ENCODE results near the gene COLGALT1. TPM values are rescaled to one million over a fixed set of nuclear protein-coding genes. Genes with fewer than 3 reads are reported as not detected.

The COLGALT1 gene
- total RNA-seq, 2 experiments from 2014 or later = 49.6 to 68.6 TPM

GRCh38 chr19:17632577-17632976 lies 77.1 kb downstream of the COLGALT1 start:
- no peaks in the 10 kb centered on the region for H3K36me3 ChIP-seq (ENCODE audit: insufficient read depth, low read length)
- H4K20me1 ChIP-seq (ENCODE audit: insufficient read depth, low read length) = no peaks in the 10 kb centered on the region
- BruUV-seq (replicated peaks) = no TSS peak
- no peak overlapping the region for H3K4me2 ChIP-seq (ENCODE audit: low read length)
- intact Hi-C loops (cut with micrococcal nuclease; ENCODE audit: unreplicated experiment) = no loop called here
- H3K79me2 ChIP-seq (ENCODE audit: insufficient read depth, low read depth, low read length) = no peaks in the 10 kb centered on the region
- ChIA-PET CTCF (ENCODE audit: unreplicated experiment) (no interaction called here), POLR2A (no interaction called here)
- no peak overlapping the region for H3K27ac ChIP-seq (ENCODE audit: low read depth, low read length, poor library complexity, severe bottlenecking)
- no peaks in the 10 kb centered on the region for H3K4me1 ChIP-seq (ENCODE audit: insufficient read depth, low read length, poor library complexity, severe bottlenecking)
- no peak for DNase-seq (ENCODE audit: low spot score)
- no peak overlapping the region for H2AFZ ChIP-seq (ENCODE audit: low read length)
- no peak overlapping the region for H3K4me3 ChIP-seq (ENCODE audit: low read depth, low read length, poor library complexity, severe bottlenecking)
- H3K9me3 ChIP-seq (ENCODE audit: low read length) = no peaks in the 10 kb centered on the region
- TF ChIP-seq EZH2phosphoT487 (IDR thresholded peaks at IDR 0.05; ENCODE audit: borderline replicate concordance, low read depth, low read length) (no peak), CTCF (conservative IDR thresholded peaks at IDR 0.05; ENCODE audit: low read length) (no peak)
- no peaks in the 10 kb centered on the region for H3K9me2 ChIP-seq (ENCODE audit: insufficient read depth, low read length)

Other genes starting within 250 kb of the COLGALT1 start
- 174 and 182 TPM in 2 replicates for gene MRPL34, start 249.8 kb upstream of the COLGALT1 start, total RNA-seq (2014; rRNA removed; shearing (Covaris generic))
- 168 and 173 TPM in 2 replicates for gene MRPL34, start 249.8 kb upstream of the COLGALT1 start, total RNA-seq (2022)
- gene DDA1, start 246.1 kb upstream of the COLGALT1 start, total RNA-seq (2014; rRNA removed; shearing (Covaris generic)) = 36.6 and 39.2 TPM in 2 replicates
- 48.8 and 57.9 TPM in 2 replicates for gene DDA1, start 246.1 kb upstream of the COLGALT1 start, total RNA-seq (2022)
- 4.3 and 5.9 TPM in 2 replicates for gene ANO8, start 220.8 kb upstream of the COLGALT1 start, total RNA-seq (2014; rRNA removed; shearing (Covaris generic))
- gene ANO8, start 220.8 kb upstream of the COLGALT1 start, total RNA-seq (2022) = 12.8 and 13.5 TPM in 2 replicates
- 83.2 and 103 TPM in 2 replicates for gene GTPBP3, start 218.1 kb upstream of the COLGALT1 start, total RNA-seq (2014; rRNA removed; shearing (Covaris generic))
- 104 and 113 TPM in 2 replicates for gene GTPBP3, start 218.1 kb upstream of the COLGALT1 start, total RNA-seq (2022)
- gene PLVAP, start 178.3 kb upstream of the COLGALT1 start, total RNA-seq (2014; rRNA removed; shearing (Covaris generic)) = 0.16 and 0.28 TPM in 2 replicates
- gene PLVAP, start 178.3 kb upstream of the COLGALT1 start, total RNA-seq (2022) = 0.31 and 1.5 TPM in 2 replicates
- gene CCDC194, start 161.5 kb upstream of the COLGALT1 start, total RNA-seq (2014; rRNA removed; shearing (Covaris generic)) = 2.4 and 2.9 TPM in 2 replicates
- 8.5 and 8.8 TPM in 2 replicates for gene CCDC194, start 161.5 kb upstream of the COLGALT1 start, total RNA-seq (2022)
- gene BST2, start 150.0 kb upstream of the COLGALT1 start, total RNA-seq (2014; rRNA removed; shearing (Covaris generic)) = 101 and 134 TPM in 2 replicates
- 114 and 146 TPM in 2 replicates for gene BST2, start 150.0 kb upstream of the COLGALT1 start, total RNA-seq (2022)
- 47.4 and 57.3 TPM in 2 replicates for gene MVB12A, start 135.6 kb upstream of the COLGALT1 start, total RNA-seq (2014; rRNA removed; shearing (Covaris generic))
- 55.5 and 65.1 TPM in 2 replicates for gene MVB12A, start 135.6 kb upstream of the COLGALT1 start, total RNA-seq (2022)
- gene TMEM221, start 107.0 kb upstream of the COLGALT1 start, total RNA-seq (2014; rRNA removed; shearing (Covaris generic)) = not detected in 2 replicates
- gene TMEM221, start 107.0 kb upstream of the COLGALT1 start, total RNA-seq (2022) = not detected in 2 replicates
- not detected in 2 replicates for gene NXNL1, start 94.7 kb upstream of the COLGALT1 start, total RNA-seq (2014; rRNA removed; shearing (Covaris generic))
- gene NXNL1, start 94.7 kb upstream of the COLGALT1 start, total RNA-seq (2022) = not detected in 2 replicates
- gene SLC27A1, start 85.1 kb upstream of the COLGALT1 start, total RNA-seq (2014; rRNA removed; shearing (Covaris generic)) = 2.5 and 3.3 TPM in 2 replicates
- 2.7 and 3.2 TPM in 2 replicates for gene SLC27A1, start 85.1 kb upstream of the COLGALT1 start, total RNA-seq (2022)
- 86.5 and 107 TPM in 2 replicates for gene PGLS, start 44.0 kb upstream of the COLGALT1 start, total RNA-seq (2014; rRNA removed; shearing (Covaris generic))
- 146 and 158 TPM in 2 replicates for gene PGLS, start 44.0 kb upstream of the COLGALT1 start, total RNA-seq (2022)
- gene UNC13A, start 132.7 kb downstream of the COLGALT1 start, total RNA-seq (2014; rRNA removed; shearing (Covaris generic)) = 0.80 and 0.92 TPM in 2 replicates
- 0.72 and 0.76 TPM in 2 replicates for gene UNC13A, start 132.7 kb downstream of the COLGALT1 start, total RNA-seq (2022)
- gene MAP1S, start 163.8 kb downstream of the COLGALT1 start, total RNA-seq (2014; rRNA removed; shearing (Covaris generic)) = 11.5 and 31.6 TPM in 2 replicates
- gene MAP1S, start 163.8 kb downstream of the COLGALT1 start, total RNA-seq (2022) = 53.1 and 61.1 TPM in 2 replicates
- gene FCHO1, start 195.8 kb downstream of the COLGALT1 start, total RNA-seq (2014; rRNA removed; shearing (Covaris generic)) = 80.6 and 85.6 TPM in 2 replicates
- 107 and 115 TPM in 2 replicates for gene FCHO1, start 195.8 kb downstream of the COLGALT1 start, total RNA-seq (2022)
- gene B3GNT3, start 239.5 kb downstream of the COLGALT1 start, total RNA-seq (2014; rRNA removed; shearing (Covaris generic)) = not detected in 2 replicates
- not detected in 2 replicates for gene B3GNT3, start 239.5 kb downstream of the COLGALT1 start, total RNA-seq (2022)

Data from OCI-LY7 (cell line).